Caco-2 (cell line): ENCODE results near the gene PROSER2. TPM values are rescaled to one million over a fixed set of nuclear protein-coding genes. Genes with fewer than 3 reads are reported as not detected.

Experiments used
- BruUV-seq: library from RNA; stranded (reverse); fragments of 400-500 nt; replicated peaks from 2 replicates; lab custom pipeline; 2021; lab: Mats Ljungman, UMichigan
- CTCF ChIA-PET: fragments of 300-600 bp; sonication (Branson Sonifier 250); formaldehyde crosslinking; loops from one replicate; lab custom pipeline; 2022; ENCODE audit warnings: antibody characterized with exemption; lab: Charles Lee
- POLR2A ChIA-PET: fragments of 300-600 bp; sonication (Branson Sonifier 250); formaldehyde crosslinking; loops from one replicate; lab custom pipeline; 2022; ENCODE audit warnings: antibody characterized with exemption; lab: Charles Lee
- DNase-seq, 2 experiments: peaks; one replicate each; pipeline versions ENCODE4 v3.0.0 to v3.0.0-alpha.2; 2020 to 2022
- H3K27me3 ChIP-seq: replicated peaks from 2 replicates; pipeline ENCODE4 v1.6.0; 2011; ENCODE audit warnings: low read length; ENCODE audit not compliant: control insufficient read depth, insufficient read depth
- H3K36me3 ChIP-seq: 2 replicates; pipeline ENCODE4 v1.5.1; 2011; ENCODE audit warnings: low read length; ENCODE audit not compliant: control insufficient read depth, insufficient read depth
- H3K4me1 ChIP-seq: fragments of 250-450 bp; sonication (Bioruptor Pico); 2 replicates; pipeline ENCODE4 v1.5.1; 2020; ENCODE audit warnings: mild to moderate bottlenecking
- H3K4me3 ChIP-seq: 2 replicates; pipeline ENCODE4 v1.5.1; 2011; ENCODE audit warnings: low read depth, mild to moderate bottlenecking, control low read depth, low read length
- H3K9me3 ChIP-seq: fragments of 250-450 bp; sonication (Bioruptor Pico); 2 replicates; pipeline ENCODE4 v1.5.1; 2020; ENCODE audit warnings: mild to moderate bottlenecking, moderate library complexity
- H3K27ac Mint-ChIP-seq: one replicate; pipeline ENCODE4 v1.8.0; 2022; ENCODE audit warnings: mixed read lengths; ENCODE audit not compliant: unreplicated experiment
- H3K27me3 Mint-ChIP-seq: one replicate; pipeline ENCODE4 v1.8.0; 2022; ENCODE audit warnings: mixed read lengths; ENCODE audit not compliant: insufficient read depth, unreplicated experiment
- H3K36me3 Mint-ChIP-seq: one replicate; pipeline ENCODE4 v1.8.0; 2022; ENCODE audit warnings: mild to moderate bottlenecking, mixed read lengths; ENCODE audit not compliant: insufficient read depth, unreplicated experiment
- H3K4me1 Mint-ChIP-seq: one replicate; pipeline ENCODE4 v1.8.0; 2022; ENCODE audit warnings: low read depth, mixed read lengths; ENCODE audit not compliant: unreplicated experiment
- H3K4me3 Mint-ChIP-seq: one replicate; pipeline ENCODE4 v1.8.0; 2022; ENCODE audit warnings: mild to moderate bottlenecking, moderate library complexity, mixed read lengths; ENCODE audit not compliant: unreplicated experiment
- H3K9me3 Mint-ChIP-seq: one replicate; pipeline ENCODE4 v1.8.0; 2022; ENCODE audit warnings: mixed read lengths; ENCODE audit not compliant: unreplicated experiment
- CTCF ChIP-seq, 2 experiments: fragments of 200-600 bp in 1 of 2; IDR thresholded peaks; 1 replicate in 1 of 2; 2 replicates in 1 of 2; pipeline versions ENCODE4 v1.5.1 to v1.8.0; 2011 to 2022; ENCODE audit warnings: antibody characterized with exemption in 1 of 2, control low read depth in 1 of 2, inconsistent platforms in 1 of 2, low read depth in 1 of 2, low read length in 1 of 2, mild to moderate bottlenecking in 1 of 2, moderate library complexity in 1 of 2; ENCODE audit not compliant: insufficient read depth in 1 of 2, severe bottlenecking in 1 of 2, unreplicated experiment in 1 of 2
- intact Hi-C: fragments of 100-400 bp; cut with micrococcal nuclease; formaldehyde crosslinking; loops from one replicate; pipeline ENCODE4 v1.10.0; 2022; ENCODE audit not compliant: unreplicated experiment
- total RNA-seq: library from RNA; stranded (reverse); gene quantifications from 2 replicates; pipeline ENCODE4 v1.2.3, GENCODE V29; 2022

The PROSER2 gene
- total RNA-seq, 1 experiment from 2014 or later, result 134 TPM

GRCh38 chr10:11879387-11880094 lies 56.4 kb downstream of the PROSER2 start:
- intact Hi-C loops, result no loop called here
- H3K36me3 ChIP-seq, result no peaks in the 10 kb centered on the region
- DNase-seq, result no peak
- no TSS peak for BruUV-seq
- no peaks in the 10 kb centered on the region for H3K27me3 Mint-ChIP-seq
- no peaks in the 10 kb centered on the region for H3K27me3 ChIP-seq
- peaks cover 58% of the 10 kb centered on the region for H3K4me1 ChIP-seq
- H3K9me3 ChIP-seq, result no peaks in the 10 kb centered on the region
- TF ChIP-seq CTCF (IDR thresholded peaks at IDR 0.05; ENCODE audit: insufficient read depth in 1 of 2, low read depth in 1 of 2, low read length in 1 of 2, severe bottlenecking in 1 of 2, unreplicated experiment in 1 of 2), result no peak
- peaks cover 51% of the 10 kb centered on the region for H3K36me3 Mint-ChIP-seq
- ChIA-PET CTCF (interaction anchor here (0.7 to 0.8 kb wide), 3 partner anchors 23 to 432 kb away, joined by 3 to 6 read pairs (median 3); no protein-coding TSS in a partner anchor), POLR2A (no interaction called here)
- no peaks in the 10 kb centered on the region for H3K9me3 Mint-ChIP-seq
- H3K4me3 Mint-ChIP-seq, result no peak overlapping the region
- peaks cover 51% of the 10 kb centered on the region for H3K4me1 Mint-ChIP-seq
- H3K27ac Mint-ChIP-seq, result peak overlapping the region; percentile 97
- H3K4me3 ChIP-seq, result no peak overlapping the region

GRCh38 chr10:11880151-11881029 lies 57.2 kb downstream of the PROSER2 start:
- Mint-ChIP-seq H3K27me3 (no peaks in the 10 kb centered on the region), H3K36me3 (peaks cover 43% of the 10 kb centered on the region), H3K27ac (peak overlapping the region; percentile 97), H3K4me1 (peaks cover 43% of the 10 kb centered on the region), H3K4me3 (no peak overlapping the region), H3K9me3 (no peaks in the 10 kb centered on the region)
- Histone ChIP-seq H3K9me3 (no peaks in the 10 kb centered on the region), H3K27me3 (no peaks in the 10 kb centered on the region), H3K4me1 (peaks cover 51% of the 10 kb centered on the region), H3K36me3 (no peaks in the 10 kb centered on the region), H3K4me3 (no peak overlapping the region)
- ChIA-PET CTCF (interaction anchor here (0.5 to 1.6 kb wide), 8 partner anchors 27 to 431 kb away, joined by 3 to 11 read pairs (median 4); no protein-coding TSS in a partner anchor), POLR2A (interaction anchor here (1.4 kb wide), 1 partner anchor 49 kb away, joined by 5 read pairs; no protein-coding TSS in a partner anchor)
- no TSS peak for BruUV-seq
- DNase-seq, result no peak
- intact Hi-C loops, result no loop called here
- TF ChIP-seq CTCF (IDR thresholded peaks at IDR 0.05; ENCODE audit: insufficient read depth in 1 of 2, low read depth in 1 of 2, low read length in 1 of 2, severe bottlenecking in 1 of 2, unreplicated experiment in 1 of 2), result no peak

- no peaks in the 10 kb centered on the region for H3K9me3 ChIP-seq
- Mint-ChIP-seq H3K4me1 (peaks cover 36% of the 10 kb centered on the region), H3K27me3 (no peaks in the 10 kb centered on the region), H3K36me3 (peaks cover 36% of the 10 kb centered on the region), H3K9me3 (no peaks in the 10 kb centered on the region), H3K27ac (peak overlapping the region; percentile 97), H3K4me3 (no peak overlapping the region)
- peaks cover 47% of the 10 kb centered on the region for H3K4me1 ChIP-seq
- no peaks in the 10 kb centered on the region for H3K27me3 ChIP-seq
- no peak for TF ChIP-seq CTCF (IDR thresholded peaks at IDR 0.05; ENCODE audit: insufficient read depth in 1 of 2, low read depth in 1 of 2, low read length in 1 of 2, severe bottlenecking in 1 of 2, unreplicated experiment in 1 of 2)
- DNase-seq, result no peak
- CTCF ChIA-PET, result interaction anchor here (0.8 to 1.6 kb wide), 11 partner anchors 17 to 105 kb away, joined by 3 to 11 read pairs (median 3); no protein-coding TSS in a partner anchor
- BruUV-seq, result no TSS peak
- intact Hi-C loops, result no loop called here
- POLR2A ChIA-PET, result interaction anchor here (0.6 to 1.4 kb wide), 3 partner anchors 17 to 87 kb away, joined by 3 to 5 read pairs (median 3); no protein-coding TSS in a partner anchor
- no peak overlapping the region for H3K4me3 ChIP-seq
- H3K36me3 ChIP-seq, result no peaks in the 10 kb centered on the region
These were observed 57.9 kb downstream of the PROSER2 start for GRCh38 chr10:11881030-11881476.
